ENCODE data around the gene MOB2. TPM values are rescaled to one million over a fixed set of nuclear protein-coding genes. Genes with fewer than 3 reads are reported as not detected.
A peak's percentile ranks its signal among the peaks of the same experiment; 100 is the strongest.

Gene MOB2
- total RNA-seq (2014; rRNA removed; shearing (Covaris generic)) = 11.3 and 13.5 TPM in 2 replicates

GRCh38 chr11:1486054-1486825 lies at the start of gene MOB2:
MOB2 (minus strand) TSS chr11:1486779; CDS start chr11:1486556, 223 bp downstream.
- no peaks in the 10 kb centered on the region for H3K36me3 ChIP-seq
- peak; percentile 13 to 19 for DNase-seq

GRCh38 chr11:1534682-1535081 lies 48.1 kb upstream of the MOB2 start:
- H3K27me3 ChIP-seq = 0 out of 2 replicates have a peak, but pooled peaks cover 3% of the 10 kb centered on the region
- no peak for DNase-seq
- no peaks in the 10 kb centered on the region for H3K36me3 ChIP-seq
- H3K9me3 ChIP-seq (replicated peaks) = no peaks in the 10 kb centered on the region
- no peaks in the 10 kb centered on the region for H3K4me1 ChIP-seq
- H3K27ac ChIP-seq = no peak overlapping the region
- H3K4me3 ChIP-seq = no peak overlapping the region

More at GRCh38 chr11:1486054-1486825, at the start of gene MOB2:
- Histone ChIP-seq H3K4me3 (no peak within 1 kb of the TSS), H3K27ac (no peak within 1 kb of the TSS), H3K4me1 (no peaks in the 10 kb centered on the region), H3K27me3 (no peaks in the 10 kb centered on the region), H3K9me3 (replicated peaks) (no peaks in the 10 kb centered on the region)

GRCh38 chr11:1534171-1534570 lies 47.6 kb upstream of the MOB2 start:
- no peak overlapping the region for H3K27ac ChIP-seq
- no peaks in the 10 kb centered on the region for H3K27me3 ChIP-seq
- no peaks in the 10 kb centered on the region for H3K36me3 ChIP-seq
- no peaks in the 10 kb centered on the region for H3K9me3 ChIP-seq (replicated peaks)
- H3K4me3 ChIP-seq = no peak overlapping the region
- DNase-seq = no peak
- H3K4me1 ChIP-seq = no peaks in the 10 kb centered on the region

GRCh38 chr11:1533342-1533725 lies 46.8 kb upstream of the MOB2 start:
- no peak for DNase-seq
- no peaks in the 10 kb centered on the region for H3K4me1 ChIP-seq
- H3K9me3 ChIP-seq (replicated peaks) = no peaks in the 10 kb centered on the region
- no peak overlapping the region for H3K4me3 ChIP-seq
- no peak overlapping the region for H3K27ac ChIP-seq
- H3K27me3 ChIP-seq = no peaks in the 10 kb centered on the region
- no peaks in the 10 kb centered on the region for H3K36me3 ChIP-seq

- Histone ChIP-seq H3K27me3 (no peaks in the 10 kb centered on the region), H3K36me3 (no peaks in the 10 kb centered on the region), H3K9me3 (replicated peaks) (no peaks in the 10 kb centered on the region), H3K27ac (no peak overlapping the region), H3K4me3 (no peak overlapping the region), H3K4me1 (no peaks in the 10 kb centered on the region)
- DNase-seq = no peak
Measured at GRCh38 chr11:1532606-1533341, 46.2 kb upstream of the MOB2 start.

GRCh38 chr11:1532014-1532586 lies 45.5 kb upstream of the MOB2 start:
- H3K4me1 ChIP-seq = no peaks in the 10 kb centered on the region
- no peaks in the 10 kb centered on the region for H3K36me3 ChIP-seq
- no peaks in the 10 kb centered on the region for H3K9me3 ChIP-seq (replicated peaks)
- no peaks in the 10 kb centered on the region for H3K27me3 ChIP-seq
- H3K4me3 ChIP-seq = no peak overlapping the region
- no peak overlapping the region for H3K27ac ChIP-seq
- DNase-seq = no peak

- Histone ChIP-seq H3K27ac (no peak overlapping the region), H3K36me3 (no peaks in the 10 kb centered on the region), H3K4me1 (no peaks in the 10 kb centered on the region), H3K4me3 (no peak overlapping the region), H3K27me3 (no peaks in the 10 kb centered on the region), H3K9me3 (replicated peaks) (no peaks in the 10 kb centered on the region)
- DNase-seq = no peak
Measured at GRCh38 chr11:1531449-1532013, 45.0 kb upstream of the MOB2 start.

- no peak overlapping the region for H3K4me3 ChIP-seq
- H3K27me3 ChIP-seq = no peaks in the 10 kb centered on the region
- DNase-seq = no peak
- H3K9me3 ChIP-seq (replicated peaks) = no peaks in the 10 kb centered on the region
- no peaks in the 10 kb centered on the region for H3K36me3 ChIP-seq
- H3K4me1 ChIP-seq = no peaks in the 10 kb centered on the region
- H3K27ac ChIP-seq = no peak overlapping the region
Measured at GRCh38 chr11:1530686-1531448, 44.3 kb upstream of the MOB2 start.

GRCh38 chr11:1529774-1530173 lies 43.2 kb upstream of the MOB2 start:
- H3K9me3 ChIP-seq (replicated peaks) = no peaks in the 10 kb centered on the region

GRCh38 chr11:1529286-1529685 lies 42.7 kb upstream of the MOB2 start:
- no peak for DNase-seq
- H3K9me3 ChIP-seq (replicated peaks) = no peaks in the 10 kb centered on the region
- no peak overlapping the region for H3K4me3 ChIP-seq
- no peaks in the 10 kb centered on the region for H3K36me3 ChIP-seq
- H3K4me1 ChIP-seq = no peaks in the 10 kb centered on the region
- no peaks in the 10 kb centered on the region for H3K27me3 ChIP-seq
- no peak overlapping the region for H3K27ac ChIP-seq

More at GRCh38 chr11:1529774-1530173, 43.2 kb upstream of the MOB2 start:
- no peak overlapping the region for H3K27ac ChIP-seq
- no peaks in the 10 kb centered on the region for H3K36me3 ChIP-seq
- no peaks in the 10 kb centered on the region for H3K4me1 ChIP-seq
- DNase-seq = no peak
- H3K27me3 ChIP-seq = no peaks in the 10 kb centered on the region
- no peak overlapping the region for H3K4me3 ChIP-seq

GRCh38 chr11:1528710-1529109 lies 42.1 kb upstream of the MOB2 start:
- Histone ChIP-seq H3K27ac (no peak overlapping the region), H3K4me3 (no peak overlapping the region), H3K36me3 (no peaks in the 10 kb centered on the region), H3K27me3 (no peaks in the 10 kb centered on the region), H3K9me3 (replicated peaks) (no peaks in the 10 kb centered on the region), H3K4me1 (no peaks in the 10 kb centered on the region)
- DNase-seq = no peak

GRCh38 chr11:1526785-1527184 lies 40.2 kb upstream of the MOB2 start:
- Histone ChIP-seq H3K36me3 (no peaks in the 10 kb centered on the region), H3K4me3 (no peak overlapping the region), H3K9me3 (replicated peaks) (no peaks in the 10 kb centered on the region), H3K4me1 (no peaks in the 10 kb centered on the region), H3K27ac (no peak overlapping the region), H3K27me3 (no peaks in the 10 kb centered on the region)
- no peak for DNase-seq

- Histone ChIP-seq H3K4me3 (no peak overlapping the region), H3K27ac (no peak overlapping the region), H3K4me1 (no peaks in the 10 kb centered on the region), H3K36me3 (no peaks in the 10 kb centered on the region), H3K9me3 (replicated peaks) (no peaks in the 10 kb centered on the region), H3K27me3 (no peaks in the 10 kb centered on the region)
- no peak for DNase-seq
Measured at GRCh38 chr11:1523779-1524178, 37.2 kb upstream of the MOB2 start.

- H3K27me3 ChIP-seq = no peaks in the 10 kb centered on the region
- DNase-seq = no peak
- H3K4me1 ChIP-seq = no peaks in the 10 kb centered on the region
- no peaks in the 10 kb centered on the region for H3K36me3 ChIP-seq
- H3K9me3 ChIP-seq (replicated peaks) = no peaks in the 10 kb centered on the region
- H3K27ac ChIP-seq = no peak overlapping the region
- no peak overlapping the region for H3K4me3 ChIP-seq
Measured at GRCh38 chr11:1523077-1523476, 36.5 kb upstream of the MOB2 start.
